OCI-LY3 (cell line): ENCODE measurements around the gene CFAP410.

Experiments used
- H2AFZ ChIP-seq: fragments of 200-600, 300-600 bp; shearing (Covaris generic); 2 replicates; pipeline ENCODE4 v1.6.0; 2014; ENCODE audit warnings: antibody characterized with exemption, low read depth, low read length
- H3K27ac ChIP-seq: fragments of 200-600, 300-600 bp; sonication (generic); 2 replicates; pipeline ENCODE4 v1.5.1; 2014; ENCODE audit warnings: mild to moderate bottlenecking, low read length, moderate library complexity, mixed read lengths
- H3K27me3 ChIP-seq: fragments of 200-600, 300-600 bp; sonication (generic); 2 replicates; pipeline ENCODE4 v1.6.1; 2014; ENCODE audit warnings: low read depth, low read length, mixed read lengths
- H3K36me3 ChIP-seq: fragments of 200-600, 300-600 bp; sonication (generic); replicated peaks from 2 replicates; pipeline ENCODE3; 2014; ENCODE audit warnings: low read depth, low read length, mixed read lengths
- H3K4me1 ChIP-seq: fragments of 300-600, 200-600 bp; sonication (generic); 2 replicates; pipeline ENCODE4 v1.6.1; 2014; ENCODE audit warnings: low read length, mixed read lengths
- H3K4me2 ChIP-seq: fragments of 200-600, 300-600 bp; sonication (generic); 2 replicates; pipeline ENCODE4 v1.6.1; 2014; ENCODE audit warnings: low read length, mixed read lengths
- H3K4me3 ChIP-seq: fragments of 300-600, 200-600 bp; sonication (generic); 2 replicates; pipeline ENCODE4 v1.5.1; 2014; ENCODE audit warnings: antibody characterized with exemption, mild to moderate bottlenecking, low read length, moderate library complexity
- H3K79me2 ChIP-seq: fragments of 300-600, 200-600 bp; shearing (Covaris generic); 2 replicates; pipeline ENCODE4 v1.6.1; 2014; ENCODE audit warnings: mild to moderate bottlenecking, low read length, mixed read lengths
- H3K9ac ChIP-seq: fragments of 300-600, 200-600 bp; shearing (Covaris generic); 2 replicates; pipeline ENCODE4 v1.6.0; 2014; ENCODE audit warnings: mild to moderate bottlenecking, low read length, moderate library complexity
- H3K9me3 ChIP-seq: fragments of 200-600, 300-600 bp; shearing (Covaris generic); 2 replicates; pipeline ENCODE4 v1.6.1; 2014; ENCODE audit warnings: low read length, mixed read lengths; ENCODE audit not compliant: insufficient read depth
- H4K20me1 ChIP-seq: fragments of 200-600, 300-600 bp; sonication (generic); 2 replicates; pipeline ENCODE4 v1.6.1; 2016; ENCODE audit warnings: low read length, mixed read lengths; ENCODE audit not compliant: insufficient read depth
- EZH2phosphoT487 ChIP-seq: fragments of 200-600 bp; shearing (Covaris generic); IDR thresholded peaks from 2 replicates; pipeline ENCODE4 v1.6.1; 2018; ENCODE audit warnings: antibody characterized with exemption, mixed run types, low read depth
- TF ChIP-seq, protein P1 (sequence below): fragments of 200-600, 300-600 bp; sonication (generic); IDR thresholded peaks from 2 replicates; pipeline ENCODE4 v1.5.1; 2014; ENCODE audit warnings: antibody characterized with exemption, low read length, low read depth

Gene CFAP410

GRCh38 chr21:44334329-44335030 lies 4.7 kb downstream of the CFAP410 start:
- H3K4me2 ChIP-seq, result no peak overlapping the region
- no peak overlapping the region for H3K9ac ChIP-seq
- H3K36me3 ChIP-seq, result no peaks in the 10 kb centered on the region
- H3K9me3 ChIP-seq, result no peaks in the 10 kb centered on the region
- no peaks in the 10 kb centered on the region for H3K79me2 ChIP-seq
- TF ChIP-seq, protein P1, sequence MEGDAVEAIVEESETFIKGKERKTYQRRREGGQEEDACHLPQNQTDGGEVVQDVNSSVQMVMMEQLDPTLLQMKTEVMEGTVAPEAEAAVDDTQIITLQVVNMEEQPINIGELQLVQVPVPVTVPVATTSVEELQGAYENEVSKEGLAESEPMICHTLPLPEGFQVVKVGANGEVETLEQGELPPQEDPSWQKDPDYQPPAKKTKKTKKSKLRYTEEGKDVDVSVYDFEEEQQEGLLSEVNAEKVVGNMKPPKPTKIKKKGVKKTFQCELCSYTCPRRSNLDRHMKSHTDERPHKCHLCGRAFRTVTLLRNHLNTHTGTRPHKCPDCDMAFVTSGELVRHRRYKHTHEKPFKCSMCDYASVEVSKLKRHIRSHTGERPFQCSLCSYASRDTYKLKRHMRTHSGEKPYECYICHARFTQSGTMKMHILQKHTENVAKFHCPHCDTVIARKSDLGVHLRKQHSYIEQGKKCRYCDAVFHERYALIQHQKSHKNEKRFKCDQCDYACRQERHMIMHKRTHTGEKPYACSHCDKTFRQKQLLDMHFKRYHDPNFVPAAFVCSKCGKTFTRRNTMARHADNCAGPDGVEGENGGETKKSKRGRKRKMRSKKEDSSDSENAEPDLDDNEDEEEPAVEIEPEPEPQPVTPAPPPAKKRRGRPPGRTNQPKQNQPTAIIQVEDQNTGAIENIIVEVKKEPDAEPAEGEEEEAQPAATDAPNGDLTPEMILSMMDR, result no peak
- no peak for TF ChIP-seq EZH2phosphoT487
- H2AFZ ChIP-seq, result no peak overlapping the region
- peaks cover 4% of the 10 kb centered on the region; the same call in 1 of the 2 replicates for H3K4me1 ChIP-seq
- H4K20me1 ChIP-seq, result peaks cover 4% of the 10 kb centered on the region
- no peak overlapping the region for H3K4me3 ChIP-seq
- no peaks in the 10 kb centered on the region for H3K27me3 ChIP-seq
- H3K27ac ChIP-seq, result no peak overlapping the region

DNA sequence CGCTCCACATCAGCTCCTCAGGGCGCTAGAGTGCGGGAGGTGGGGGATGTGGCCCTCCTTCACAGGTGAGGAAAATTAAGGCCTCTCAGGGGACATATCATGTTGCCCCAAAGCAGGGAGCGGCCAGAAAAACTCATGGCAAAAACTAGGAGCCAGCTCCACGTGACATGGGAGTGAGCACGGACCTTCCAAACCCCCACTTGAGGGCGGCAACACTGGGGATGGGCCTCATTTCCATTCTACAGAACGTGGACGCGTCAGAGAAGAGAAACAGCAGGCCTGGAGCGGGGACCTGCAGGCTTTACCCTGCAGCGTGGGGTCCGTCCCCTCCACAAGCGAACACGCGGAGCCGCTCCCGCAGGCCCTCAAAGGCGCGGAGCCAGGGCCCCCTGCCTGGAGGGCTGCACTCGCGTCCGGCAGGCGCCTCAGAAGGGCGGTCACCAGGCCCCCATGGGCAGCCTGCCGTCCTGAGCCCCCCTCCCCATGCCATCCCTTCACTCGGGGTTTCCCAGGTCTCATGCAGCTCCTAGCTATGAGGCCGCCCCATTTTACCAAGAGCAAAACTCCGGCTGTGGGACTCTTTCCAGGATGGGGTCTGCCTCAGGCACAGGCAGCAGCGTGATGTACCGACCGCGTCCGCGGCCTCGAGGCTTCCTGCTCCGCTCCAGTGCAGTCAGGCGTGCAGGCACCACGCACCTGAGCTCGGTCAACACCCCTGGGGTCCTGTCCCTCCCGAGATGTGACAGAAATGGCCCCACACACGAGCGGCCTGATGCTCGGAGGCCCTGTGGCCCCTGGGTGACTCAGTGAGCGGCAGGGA lies 5.5 kb downstream of the CFAP410 start:
- H3K4me2 ChIP-seq, result no peak overlapping the region
- H3K4me3 ChIP-seq, result no peak overlapping the region
- peaks cover 4% of the 10 kb centered on the region for H4K20me1 ChIP-seq
- TF ChIP-seq, protein P1, result no peak
- no peak for TF ChIP-seq EZH2phosphoT487
- no peak overlapping the region for H2AFZ ChIP-seq
- H3K27ac ChIP-seq, result no peak overlapping the region
- H3K36me3 ChIP-seq, result no peaks in the 10 kb centered on the region
- no peaks in the 10 kb centered on the region for H3K9me3 ChIP-seq
- H3K9ac ChIP-seq, result no peak overlapping the region
- peaks cover 4% of the 10 kb centered on the region; the same call in 1 of the 2 replicates for H3K4me1 ChIP-seq
- no peaks in the 10 kb centered on the region for H3K27me3 ChIP-seq
- no peaks in the 10 kb centered on the region for H3K79me2 ChIP-seq

DNA sequence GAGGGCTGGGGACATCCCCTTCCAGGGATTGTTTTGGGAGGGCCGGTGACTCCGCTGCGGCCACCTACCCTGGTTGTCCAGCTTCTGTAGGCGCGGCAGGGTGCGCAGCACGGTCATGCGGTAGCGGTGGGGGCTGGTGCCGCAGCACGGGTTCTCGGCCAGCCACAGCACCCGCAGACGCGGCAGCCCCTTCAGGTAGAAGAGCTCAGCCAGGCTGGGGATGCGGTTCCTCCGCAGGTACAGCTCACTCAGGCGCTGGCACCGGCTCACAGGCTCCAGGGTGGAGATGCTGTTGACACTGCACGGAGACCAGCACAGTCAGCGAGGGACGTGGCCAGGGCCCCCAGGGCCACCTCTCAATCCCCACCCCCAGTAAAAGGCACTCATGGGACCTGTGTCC lies 6.2 kb downstream of the CFAP410 start:
- H3K4me3 ChIP-seq, result no peak overlapping the region
- no peaks in the 10 kb centered on the region for H4K20me1 ChIP-seq
- H3K9ac ChIP-seq, result no peak overlapping the region
- H2AFZ ChIP-seq, result no peak overlapping the region
- H3K4me1 ChIP-seq, result no peaks in the 10 kb centered on the region
- no peaks in the 10 kb centered on the region for H3K27me3 ChIP-seq
- H3K36me3 ChIP-seq, result no peaks in the 10 kb centered on the region
- no peak overlapping the region for H3K4me2 ChIP-seq
- H3K79me2 ChIP-seq, result no peaks in the 10 kb centered on the region
- TF ChIP-seq, protein P1, result no peak
- TF ChIP-seq EZH2phosphoT487, result no peak
- H3K9me3 ChIP-seq, result no peaks in the 10 kb centered on the region
- H3K27ac ChIP-seq, result no peak overlapping the region

DNA sequence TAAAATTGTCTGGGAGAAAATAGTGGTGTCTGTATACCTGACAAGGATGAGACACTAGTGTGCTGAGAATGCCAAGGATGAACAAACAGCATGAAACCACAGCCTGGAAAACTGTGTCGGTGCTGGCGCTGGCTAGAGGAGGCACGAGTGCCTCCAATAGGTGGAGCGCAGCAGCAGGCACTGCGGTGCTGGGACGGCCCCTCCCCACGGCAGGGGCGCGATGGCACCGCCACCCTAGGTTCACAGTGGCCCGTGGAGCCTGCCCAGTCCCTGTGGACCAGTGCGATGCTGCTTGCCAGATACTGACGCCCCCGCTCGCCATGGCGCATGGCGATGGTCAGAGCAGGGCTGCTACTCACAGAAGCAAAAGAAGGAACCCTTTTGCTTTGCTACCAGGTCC lies 6.8 kb downstream of the CFAP410 start:
- no peak overlapping the region for H3K27ac ChIP-seq
- H3K36me3 ChIP-seq, result no peaks in the 10 kb centered on the region
- H2AFZ ChIP-seq, result no peak overlapping the region
- H3K27me3 ChIP-seq, result no peaks in the 10 kb centered on the region
- no peak overlapping the region for H3K4me3 ChIP-seq
- no peaks in the 10 kb centered on the region for H3K9me3 ChIP-seq
- no peak overlapping the region for H3K9ac ChIP-seq
- H3K4me1 ChIP-seq, result no peaks in the 10 kb centered on the region
- H3K79me2 ChIP-seq, result no peaks in the 10 kb centered on the region
- no peaks in the 10 kb centered on the region for H4K20me1 ChIP-seq
- no peak overlapping the region for H3K4me2 ChIP-seq
- no peak for TF ChIP-seq EZH2phosphoT487
- TF ChIP-seq, protein P1, result no peak
